ENCODE data around the gene PLXNB3. TPM values are rescaled to one million over a fixed set of nuclear protein-coding genes. Genes with fewer than 3 reads are reported as not detected.

The PLXNB3 gene
- total RNA-seq, 1 donor from 2014 or later, result 0.71 TPM

DNA sequence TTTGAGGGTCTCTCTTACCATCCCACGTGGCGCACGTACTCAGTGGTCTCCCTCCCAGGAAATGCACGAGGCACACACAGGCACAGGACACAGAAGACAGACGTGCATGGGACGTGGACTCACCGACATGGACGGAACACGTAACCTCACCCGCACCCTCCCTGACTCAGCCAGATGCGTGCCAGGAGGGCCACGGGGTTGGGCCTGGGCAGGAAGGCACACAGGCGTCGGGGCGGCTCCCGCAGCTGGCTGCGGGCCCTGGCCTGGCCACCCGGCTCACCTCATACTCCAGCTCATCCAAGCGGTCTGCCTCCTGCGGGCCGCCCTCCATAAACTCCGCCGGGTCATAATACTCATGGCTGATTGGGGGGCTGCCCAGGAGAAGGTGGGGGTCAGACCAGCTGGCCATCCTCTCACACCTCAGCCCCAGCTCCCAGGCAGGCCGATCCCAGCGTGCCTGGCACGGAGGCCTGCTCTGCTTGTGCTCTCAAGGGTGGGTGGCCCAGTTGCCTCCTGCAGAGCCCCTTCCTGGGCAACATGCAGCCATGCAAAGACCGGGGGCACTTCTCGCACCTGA lies 43.0 kb downstream of the PLXNB3 start:
- Histone ChIP-seq H3K9ac (no peak overlapping the region), H3K79me2 (ENCODE audit: low read depth) (no peaks in the 10 kb centered on the region), H3K4me2 (no peak overlapping the region), H3K36me3 (no peaks in the 10 kb centered on the region), H3K4me1 (peaks cover 4% of the 10 kb centered on the region), H3K4me3 (no peak overlapping the region), H3K9me3 (ENCODE audit: low read depth) (no peaks in the 10 kb centered on the region), H3K27me3 (no peaks in the 10 kb centered on the region), H2AFZ (replicated peaks) (no peak overlapping the region), H3K27ac (no peak overlapping the region), H3F3A (ENCODE audit: low read depth) (no peaks in the 10 kb centered on the region), H4K20me1 (ENCODE audit: low read depth) (no peaks in the 10 kb centered on the region)
- Mint-ChIP-seq H3K4me3 (no peak overlapping the region), H3K27ac (no peak overlapping the region), H3K4me1 (peaks cover 8% of the 10 kb centered on the region), H3K27me3 (ENCODE audit: insufficient read depth, low read depth) (peaks cover 2% of the 10 kb centered on the region), H3K36me3 (peaks cover 8% of the 10 kb centered on the region), H3K9me3 (peaks cover 23% of the 10 kb centered on the region)
- TF ChIP-seq, protein P1, sequence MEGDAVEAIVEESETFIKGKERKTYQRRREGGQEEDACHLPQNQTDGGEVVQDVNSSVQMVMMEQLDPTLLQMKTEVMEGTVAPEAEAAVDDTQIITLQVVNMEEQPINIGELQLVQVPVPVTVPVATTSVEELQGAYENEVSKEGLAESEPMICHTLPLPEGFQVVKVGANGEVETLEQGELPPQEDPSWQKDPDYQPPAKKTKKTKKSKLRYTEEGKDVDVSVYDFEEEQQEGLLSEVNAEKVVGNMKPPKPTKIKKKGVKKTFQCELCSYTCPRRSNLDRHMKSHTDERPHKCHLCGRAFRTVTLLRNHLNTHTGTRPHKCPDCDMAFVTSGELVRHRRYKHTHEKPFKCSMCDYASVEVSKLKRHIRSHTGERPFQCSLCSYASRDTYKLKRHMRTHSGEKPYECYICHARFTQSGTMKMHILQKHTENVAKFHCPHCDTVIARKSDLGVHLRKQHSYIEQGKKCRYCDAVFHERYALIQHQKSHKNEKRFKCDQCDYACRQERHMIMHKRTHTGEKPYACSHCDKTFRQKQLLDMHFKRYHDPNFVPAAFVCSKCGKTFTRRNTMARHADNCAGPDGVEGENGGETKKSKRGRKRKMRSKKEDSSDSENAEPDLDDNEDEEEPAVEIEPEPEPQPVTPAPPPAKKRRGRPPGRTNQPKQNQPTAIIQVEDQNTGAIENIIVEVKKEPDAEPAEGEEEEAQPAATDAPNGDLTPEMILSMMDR (IDR thresholded peaks at IDR 0.05), result no peak
- TF ChIP-seq EZH2 (IDR thresholded peaks at IDR 0.05) (no peak), EZH2phosphoT487 (IDR thresholded peaks at IDR 0.05) (no peak)
- no peak for DNase-seq (ENCODE audit: low spot score)

DNA sequence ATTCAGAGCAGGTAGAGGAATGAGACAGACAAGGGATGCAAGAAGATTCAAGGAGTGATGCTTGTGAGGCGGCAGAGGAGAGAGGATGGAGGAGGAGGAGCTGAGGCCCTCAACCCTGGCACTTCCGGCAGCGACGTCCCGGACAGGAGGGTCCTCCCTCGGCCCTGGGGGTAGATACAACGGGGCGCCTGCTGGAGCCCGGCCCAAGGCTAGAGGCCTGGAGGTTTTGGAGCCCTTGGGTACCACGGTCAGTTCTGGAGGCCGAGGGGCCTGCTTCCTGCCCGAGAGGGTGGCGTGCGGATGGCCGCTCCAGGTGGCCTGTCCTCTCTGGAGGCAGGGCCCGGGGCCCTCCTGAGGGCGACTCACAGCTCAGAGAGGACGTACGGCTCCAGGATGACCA lies 43.9 kb downstream of the PLXNB3 start:
- TF ChIP-seq EZH2phosphoT487 (IDR thresholded peaks at IDR 0.05) (no peak), EZH2 (IDR thresholded peaks at IDR 0.05) (no peak)
- TF ChIP-seq, protein P1 (IDR thresholded peaks at IDR 0.05), result no peak
- H4K20me1 ChIP-seq (ENCODE audit: low read depth), result no peaks in the 10 kb centered on the region
- no peak overlapping the region for H2AFZ ChIP-seq (replicated peaks)
- H3K4me1 Mint-ChIP-seq, result peaks cover 16% of the 10 kb centered on the region
- no peaks in the 10 kb centered on the region for H3K27me3 ChIP-seq
- no peak overlapping the region for H3K4me3 ChIP-seq
- H3K27ac Mint-ChIP-seq, result no peak overlapping the region
- H3K9me3 Mint-ChIP-seq, result peaks cover 23% of the 10 kb centered on the region
- peaks cover 10% of the 10 kb centered on the region for H3K4me1 ChIP-seq
- H3K9ac ChIP-seq, result no peak overlapping the region
- H3K4me2 ChIP-seq, result no peak overlapping the region
- no peak for DNase-seq (ENCODE audit: low spot score)
- peaks cover 5% of the 10 kb centered on the region for H3K36me3 Mint-ChIP-seq
- no peaks in the 10 kb centered on the region for H3K9me3 ChIP-seq (ENCODE audit: low read depth)
- no peaks in the 10 kb centered on the region for H3K79me2 ChIP-seq (ENCODE audit: low read depth)
- no peak overlapping the region for H3K4me3 Mint-ChIP-seq
- H3K27me3 Mint-ChIP-seq (ENCODE audit: insufficient read depth, low read depth), result peaks cover 2% of the 10 kb centered on the region
- no peaks in the 10 kb centered on the region for H3K36me3 ChIP-seq
- no peaks in the 10 kb centered on the region for H3F3A ChIP-seq (ENCODE audit: low read depth)
- H3K27ac ChIP-seq, result no peak overlapping the region

DNA sequence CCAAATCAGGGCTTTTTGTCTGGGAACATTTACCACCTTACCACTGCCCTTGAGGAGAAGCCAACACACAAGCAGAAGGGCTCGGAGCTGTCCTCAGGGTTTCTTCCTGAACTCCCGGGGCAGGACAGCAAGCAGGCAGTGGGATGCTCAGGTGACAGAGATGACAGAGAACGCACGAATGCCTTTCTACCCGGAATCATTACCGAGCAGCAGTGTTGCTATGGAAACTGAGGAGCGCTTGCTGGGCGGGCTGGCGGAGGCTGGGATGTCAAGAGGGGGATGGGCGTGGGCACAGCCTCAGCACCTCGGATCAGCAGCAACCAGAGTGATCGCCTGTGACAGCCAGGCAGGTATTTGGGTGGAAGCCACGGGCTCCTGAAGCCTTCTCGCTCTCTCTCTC lies 48.2 kb downstream of the PLXNB3 start:
- no peak overlapping the region for H3K27ac ChIP-seq
- no peak overlapping the region for H3K27ac Mint-ChIP-seq
- TF ChIP-seq EZH2phosphoT487 (IDR thresholded peaks at IDR 0.05) (no peak), EZH2 (IDR thresholded peaks at IDR 0.05) (no peak)
- TF ChIP-seq, protein P1 (IDR thresholded peaks at IDR 0.05), result no peak
- H3F3A ChIP-seq (ENCODE audit: low read depth), result no peaks in the 10 kb centered on the region
- no peaks in the 10 kb centered on the region for H3K9me3 ChIP-seq (ENCODE audit: low read depth)
- no peak overlapping the region for H3K4me3 ChIP-seq
- H3K9me3 Mint-ChIP-seq, result peaks cover 40% of the 10 kb centered on the region
- H3K4me3 Mint-ChIP-seq, result peak overlapping the region; percentile 33
- H3K36me3 ChIP-seq, result no peaks in the 10 kb centered on the region
- no peak overlapping the region for H2AFZ ChIP-seq (replicated peaks)
- H3K79me2 ChIP-seq (ENCODE audit: low read depth), result no peaks in the 10 kb centered on the region
- H3K27me3 ChIP-seq, result no peaks in the 10 kb centered on the region
- H4K20me1 ChIP-seq (ENCODE audit: low read depth), result no peaks in the 10 kb centered on the region
- no peak overlapping the region for H3K9ac ChIP-seq
- H3K4me1 Mint-ChIP-seq, result peaks cover 33% of the 10 kb centered on the region
- H3K27me3 Mint-ChIP-seq (ENCODE audit: insufficient read depth, low read depth), result peaks cover 6% of the 10 kb centered on the region
- peak; percentile 60 for DNase-seq (ENCODE audit: low spot score)
- H3K36me3 Mint-ChIP-seq, result peaks cover 12% of the 10 kb centered on the region
- H3K4me2 ChIP-seq, result peak overlapping the region; percentile 47
- H3K4me1 ChIP-seq, result peaks cover 10% of the 10 kb centered on the region
